Measurements from ENCODE around the gene KBTBD12. TPM values are rescaled to one million over a fixed set of nuclear protein-coding genes. Genes with fewer than 3 reads are reported as not detected.

The KBTBD12 gene
- polyA plus RNA-seq, 2 of the 4 experiments (the other 2 are of a cell fraction) = not detected

DNA sequence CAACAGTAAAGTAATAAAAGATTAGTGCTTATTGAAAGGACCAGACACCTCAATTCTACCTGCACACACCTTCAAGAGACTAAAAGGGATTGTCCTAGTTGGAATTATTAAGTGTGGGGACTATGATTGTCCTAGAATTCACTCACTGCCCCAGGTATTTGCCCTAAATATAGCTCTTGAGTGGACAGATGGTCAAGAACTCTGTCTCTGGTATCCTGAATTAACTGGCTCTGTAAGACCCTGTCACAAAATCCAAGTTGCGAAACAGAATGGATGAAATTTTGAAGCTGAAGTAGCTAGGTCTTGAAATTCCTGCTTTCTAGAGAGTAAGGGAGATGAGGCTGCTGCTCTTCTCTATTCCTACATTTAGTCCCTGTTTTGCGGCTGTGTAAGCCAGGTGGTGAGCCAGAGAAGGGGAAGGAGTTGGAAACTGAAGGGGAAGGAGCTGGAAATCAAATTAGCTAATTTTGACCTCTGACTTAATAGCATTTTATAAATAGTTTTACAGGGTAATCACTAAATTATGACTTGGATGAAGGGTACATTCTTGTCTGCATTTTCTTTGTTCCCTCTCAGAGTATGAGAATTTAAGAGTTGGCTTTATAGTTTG is 34.5 kb downstream of the KBTBD12 start:
- ChIA-PET CTCF (interaction anchor here (0.6 to 2.5 kb wide), 2 partner anchors 9 to 301 kb away, joined by 3 to 6 read pairs; no protein-coding TSS in a partner anchor), POLR2A (no interaction called here)
- H3K4me2 ChIP-seq = no peak overlapping the region
- DNase-seq (ENCODE audit: low read depth in 1 of 2, low spot score in 1 of 2) (no peak), ATAC-seq (no peak), FAIRE-seq (no peak)
- no peaks in the 10 kb centered on the region for H3K4me1 ChIP-seq
- no peak for TF ChIP-seq TFCP2L1 (CRISPR knock-in tag; IDR thresholded peaks at IDR 0.05)
- TF ChIP-seq CEBPB (IDR thresholded peaks at IDR 0.05) = no peak
- TF ChIP-seq, protein P1, sequence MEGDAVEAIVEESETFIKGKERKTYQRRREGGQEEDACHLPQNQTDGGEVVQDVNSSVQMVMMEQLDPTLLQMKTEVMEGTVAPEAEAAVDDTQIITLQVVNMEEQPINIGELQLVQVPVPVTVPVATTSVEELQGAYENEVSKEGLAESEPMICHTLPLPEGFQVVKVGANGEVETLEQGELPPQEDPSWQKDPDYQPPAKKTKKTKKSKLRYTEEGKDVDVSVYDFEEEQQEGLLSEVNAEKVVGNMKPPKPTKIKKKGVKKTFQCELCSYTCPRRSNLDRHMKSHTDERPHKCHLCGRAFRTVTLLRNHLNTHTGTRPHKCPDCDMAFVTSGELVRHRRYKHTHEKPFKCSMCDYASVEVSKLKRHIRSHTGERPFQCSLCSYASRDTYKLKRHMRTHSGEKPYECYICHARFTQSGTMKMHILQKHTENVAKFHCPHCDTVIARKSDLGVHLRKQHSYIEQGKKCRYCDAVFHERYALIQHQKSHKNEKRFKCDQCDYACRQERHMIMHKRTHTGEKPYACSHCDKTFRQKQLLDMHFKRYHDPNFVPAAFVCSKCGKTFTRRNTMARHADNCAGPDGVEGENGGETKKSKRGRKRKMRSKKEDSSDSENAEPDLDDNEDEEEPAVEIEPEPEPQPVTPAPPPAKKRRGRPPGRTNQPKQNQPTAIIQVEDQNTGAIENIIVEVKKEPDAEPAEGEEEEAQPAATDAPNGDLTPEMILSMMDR (IDR thresholded peaks at IDR 0.05) = no peak
- TF ChIP-seq MAFK (IDR thresholded peaks at IDR 0.05; ENCODE audit: partially characterized antibody) = no peak
- no peak for TF ChIP-seq FOSB (CRISPR knock-in tag; IDR thresholded peaks at IDR 0.05)
- TF ChIP-seq HOXB5 (CRISPR knock-in tag; IDR thresholded peaks at IDR 0.05) = no peak
- TF ChIP-seq, protein P2, sequence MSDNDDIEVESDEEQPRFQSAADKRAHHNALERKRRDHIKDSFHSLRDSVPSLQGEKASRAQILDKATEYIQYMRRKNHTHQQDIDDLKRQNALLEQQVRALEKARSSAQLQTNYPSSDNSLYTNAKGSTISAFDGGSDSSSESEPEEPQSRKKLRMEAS (IDR thresholded peaks at IDR 0.05) = no peak
- no peak for TF ChIP-seq HDAC2 (IDR thresholded peaks at IDR 0.05)
- TF ChIP-seq SREBF2 (IDR thresholded peaks at IDR 0.05) = no peak
- no peak for TF ChIP-seq CBX8 (IDR thresholded peaks at IDR 0.05)
- no peak for TF ChIP-seq ZSCAN20 (CRISPR knock-in tag; IDR thresholded peaks at IDR 0.05)
- TF ChIP-seq ESRRA (IDR thresholded peaks at IDR 0.05; ENCODE audit: borderline replicate concordance, low read length) = no peak
- TF ChIP-seq, protein P3, sequence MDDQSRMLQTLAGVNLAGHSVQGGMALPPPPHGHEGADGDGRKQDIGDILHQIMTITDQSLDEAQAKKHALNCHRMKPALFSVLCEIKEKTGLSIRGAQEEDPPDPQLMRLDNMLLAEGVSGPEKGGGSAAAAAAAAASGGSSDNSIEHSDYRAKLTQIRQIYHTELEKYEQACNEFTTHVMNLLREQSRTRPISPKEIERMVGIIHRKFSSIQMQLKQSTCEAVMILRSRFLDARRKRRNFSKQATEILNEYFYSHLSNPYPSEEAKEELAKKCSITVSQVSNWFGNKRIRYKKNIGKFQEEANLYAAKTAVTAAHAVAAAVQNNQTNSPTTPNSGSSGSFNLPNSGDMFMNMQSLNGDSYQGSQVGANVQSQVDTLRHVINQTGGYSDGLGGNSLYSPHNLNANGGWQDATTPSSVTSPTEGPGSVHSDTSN (IDR thresholded peaks at IDR 0.05) = no peak
- no peak for TF ChIP-seq SMC3 (IDR thresholded peaks at IDR 0.05)
- TF ChIP-seq EHMT2 (IDR thresholded peaks at IDR 0.05; ENCODE audit: low read depth) = no peak
- TF ChIP-seq ZC3H11A (IDR thresholded peaks at IDR 0.05) = no peak
- TF ChIP-seq HOXB13 (CRISPR knock-in tag; IDR thresholded peaks at IDR 0.05; ENCODE audit: low read depth) = no peak
- TF ChIP-seq KDM5A (IDR thresholded peaks at IDR 0.05) = no peak
- TF ChIP-seq PHF8 (IDR thresholded peaks at IDR 0.05; ENCODE audit: borderline replicate concordance, low read depth) = no peak
- H3K4me3 ChIP-seq = no peak overlapping the region
- WGBS (ENCODE audit: missing lambda C conversion rate) = 95% methylated on average over 2 of the region's 2 CpGs
- H3K27ac ChIP-seq = no peak overlapping the region
- H3K9me3 ChIP-seq = no peaks in the 10 kb centered on the region

DNA sequence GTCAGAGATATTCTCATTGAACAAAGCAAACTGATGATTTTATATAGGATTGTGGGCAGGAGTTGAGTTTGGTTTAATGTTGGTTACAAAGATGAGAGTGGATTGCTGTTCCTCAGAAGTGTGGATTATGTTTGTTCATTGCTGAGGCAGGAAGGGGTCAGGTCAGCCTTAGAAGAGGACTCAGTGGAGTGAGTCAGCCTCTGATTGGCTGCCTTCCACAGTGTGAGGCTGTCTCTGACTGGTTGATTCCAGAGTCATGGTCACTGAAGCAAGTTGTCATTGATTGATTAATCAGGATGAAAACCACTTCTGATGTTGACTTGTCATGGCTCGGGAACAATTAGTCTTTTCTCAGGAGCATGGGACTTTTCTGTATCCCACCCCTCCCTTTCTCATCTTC is 36.2 kb downstream of the KBTBD12 start:
- TF ChIP-seq POLR2A (IDR thresholded peaks at IDR 0.05; ENCODE audit: low read length) (no peak), EP300 (IDR thresholded peaks at IDR 0.05) (no peak), KDM5A (IDR thresholded peaks at IDR 0.05) (no peak), HOXB5 (CRISPR knock-in tag; IDR thresholded peaks at IDR 0.05) (no peak), ESRRA (IDR thresholded peaks at IDR 0.05; ENCODE audit: borderline replicate concordance, low read length) (no peak), EHF (CRISPR knock-in tag; IDR thresholded peaks at IDR 0.05) (no peak), ZC3H11A (IDR thresholded peaks at IDR 0.05) (no peak), ZFP36 (IDR thresholded peaks at IDR 0.05; ENCODE audit: borderline replicate concordance, partially characterized antibody) (no peak), RNF2 (IDR thresholded peaks at IDR 0.05; ENCODE audit: borderline replicate concordance, low read depth) (no peak), TP53 (CRISPR knock-in tag; IDR thresholded peaks at IDR 0.05) (no peak), NPAS2 (CRISPR knock-in tag; IDR thresholded peaks at IDR 0.05; ENCODE audit: borderline replicate concordance) (no peak), MAZ (IDR thresholded peaks at IDR 0.05; ENCODE audit: borderline replicate concordance, low read depth, low read length) (no peak), CEBPB (IDR thresholded peaks at IDR 0.05) (no peak), SMC3 (IDR thresholded peaks at IDR 0.05) (no peak), HOXA7 (CRISPR knock-in tag; IDR thresholded peaks at IDR 0.05) (no peak), RFX5 (IDR thresholded peaks at IDR 0.05) (no peak)
- TF ChIP-seq, protein P4, sequence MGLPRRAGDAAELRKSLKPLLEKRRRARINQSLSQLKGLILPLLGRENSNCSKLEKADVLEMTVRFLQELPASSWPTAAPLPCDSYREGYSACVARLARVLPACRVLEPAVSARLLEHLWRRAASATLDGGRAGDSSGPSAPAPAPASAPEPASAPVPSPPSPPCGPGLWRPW (IDR thresholded peaks at IDR 0.05) = no peak
- TF ChIP-seq, protein P5, sequence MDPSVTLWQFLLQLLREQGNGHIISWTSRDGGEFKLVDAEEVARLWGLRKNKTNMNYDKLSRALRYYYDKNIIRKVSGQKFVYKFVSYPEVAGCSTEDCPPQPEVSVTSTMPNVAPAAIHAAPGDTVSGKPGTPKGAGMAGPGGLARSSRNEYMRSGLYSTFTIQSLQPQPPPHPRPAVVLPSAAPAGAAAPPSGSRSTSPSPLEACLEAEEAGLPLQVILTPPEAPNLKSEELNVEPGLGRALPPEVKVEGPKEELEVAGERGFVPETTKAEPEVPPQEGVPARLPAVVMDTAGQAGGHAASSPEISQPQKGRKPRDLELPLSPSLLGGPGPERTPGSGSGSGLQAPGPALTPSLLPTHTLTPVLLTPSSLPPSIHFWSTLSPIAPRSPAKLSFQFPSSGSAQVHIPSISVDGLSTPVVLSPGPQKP (IDR thresholded peaks at IDR 0.05; ENCODE audit: low read depth, low read length) = no peak
- ATAC-seq (no peak), FAIRE-seq (no peak), DNase-seq (ENCODE audit: low read depth in 1 of 2, low spot score in 1 of 2) (no peak)
- ChIA-PET POLR2A (no interaction called here), CTCF (no interaction called here)
- Histone ChIP-seq H3K4me3 (no peak overlapping the region), H3K4me2 (no peak overlapping the region), H3K4me1 (no peaks in the 10 kb centered on the region), H3K27ac (no peak overlapping the region), H3K9me3 (no peaks in the 10 kb centered on the region)
- WGBS (ENCODE audit: missing lambda C conversion rate) = 60% methylated on average over 1 of the region's 1 CpG

All from A549 (cell line).